SH-SY5Y (cell line): ENCODE data around the gene ZACN.

Experiments used
- GATA2 ChIP-seq: IDR thresholded peaks from 2 replicates; pipeline ENCODE4 v1.6.1; 2011; ENCODE audit warnings: mild to moderate bottlenecking, low read depth, low read length
- GATA3 ChIP-seq: IDR thresholded peaks from 2 replicates; pipeline ENCODE4 v1.6.1; 2011; ENCODE audit warnings: low read depth, mild to moderate bottlenecking, low read length, moderate library complexity

ZACN gene

DNA sequence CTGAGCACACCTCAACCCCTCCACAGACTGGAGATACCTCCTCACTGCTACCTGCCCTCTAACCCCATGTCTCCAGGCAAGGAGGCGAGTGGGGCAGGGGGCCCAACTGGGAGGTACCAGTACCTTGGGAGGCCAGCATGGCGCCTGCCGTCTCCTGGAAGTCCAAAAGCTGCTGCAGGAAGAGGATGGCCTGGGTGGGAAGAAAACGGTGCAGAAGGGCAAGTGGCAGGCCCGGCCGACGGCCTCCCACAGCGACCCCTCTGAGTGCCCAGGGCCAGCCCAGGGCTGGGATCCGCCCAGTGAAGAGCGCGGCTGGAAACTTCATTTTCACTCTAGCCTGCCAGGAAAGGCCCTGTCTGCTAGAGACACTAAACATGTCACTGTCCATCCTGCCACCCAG is 8.5 kb downstream of the ZACN start:
- TF ChIP-seq GATA3 (no peak), GATA2 (no peak)

DNA sequence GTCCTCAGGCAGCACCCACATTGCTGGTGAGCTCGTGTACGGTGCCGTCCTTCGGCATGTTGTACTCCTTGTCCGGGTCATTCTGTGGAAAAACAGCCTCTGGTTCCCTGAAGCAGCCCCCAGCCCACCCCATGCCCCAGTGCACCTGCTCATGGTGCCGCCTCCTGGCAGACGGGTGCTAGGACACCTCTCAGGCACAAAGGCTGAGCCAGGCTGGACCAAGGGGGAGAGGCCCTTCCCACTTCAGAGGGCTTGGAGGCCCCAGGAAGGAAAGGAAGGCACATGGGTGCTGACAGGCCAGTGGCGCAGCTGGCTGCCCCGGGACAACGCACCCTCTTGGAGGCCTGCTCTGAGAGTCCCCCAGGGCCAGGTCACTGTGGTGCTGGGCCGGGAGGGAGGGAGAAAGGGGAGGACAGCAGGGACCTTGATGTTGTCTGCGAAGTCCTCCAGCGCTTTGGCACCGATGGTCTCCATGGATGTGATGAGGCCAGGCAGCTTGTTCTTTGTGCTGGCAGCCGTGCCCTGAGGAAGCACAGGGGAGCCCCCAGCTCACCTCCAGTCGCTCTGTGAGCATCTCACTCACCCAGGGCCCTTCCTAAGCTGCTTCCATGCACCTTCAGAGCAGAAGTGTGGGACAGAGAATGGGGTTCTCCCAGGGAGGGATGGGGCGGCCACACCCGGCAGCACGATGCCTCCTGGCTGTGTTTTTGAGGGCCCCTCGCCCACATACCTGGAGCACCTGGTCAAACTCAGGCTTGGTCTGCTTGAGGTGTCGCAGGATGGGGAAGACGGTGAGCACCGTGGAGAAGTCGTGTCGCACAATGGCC is 9.3 kb downstream of the ZACN start:
- TF ChIP-seq GATA3 (no peak), GATA2 (no peak)

DNA sequence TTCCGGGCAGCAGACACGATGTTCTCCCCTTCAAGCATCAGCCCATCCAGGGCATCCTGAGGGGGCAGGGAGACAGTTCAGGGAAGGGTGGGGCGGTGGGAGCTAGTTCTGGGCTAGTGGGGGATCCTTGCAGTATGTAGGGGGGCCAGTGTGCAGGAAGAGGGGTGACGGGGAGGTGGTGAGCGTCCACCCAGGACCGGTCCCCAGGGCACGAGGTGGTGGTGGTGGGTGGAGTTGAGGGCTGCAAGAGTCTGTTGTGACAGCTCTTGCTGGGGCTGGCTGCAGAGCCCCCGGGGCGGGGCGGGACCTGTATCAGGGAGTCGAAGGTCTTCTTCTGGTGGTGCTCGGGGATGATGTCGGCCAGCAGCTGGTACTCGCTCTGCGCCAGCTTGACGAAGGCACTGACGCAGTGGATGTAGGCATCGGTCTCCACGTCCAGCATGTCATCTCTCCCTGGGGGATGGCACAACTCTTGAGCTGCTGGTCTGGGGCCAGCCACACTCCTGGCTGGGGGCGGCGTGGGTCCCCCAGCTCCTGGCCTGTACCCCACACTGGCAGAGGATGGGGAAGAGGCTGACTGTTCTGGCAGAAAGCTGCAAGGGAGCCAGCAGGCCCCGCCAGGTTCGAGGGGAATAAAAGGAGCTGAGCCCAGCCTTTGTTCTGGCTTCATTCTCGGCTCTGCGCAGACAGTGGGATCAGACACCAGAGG is 10.0 kb downstream of the ZACN start:
- TF ChIP-seq GATA3 (no peak), GATA2 (no peak)

DNA sequence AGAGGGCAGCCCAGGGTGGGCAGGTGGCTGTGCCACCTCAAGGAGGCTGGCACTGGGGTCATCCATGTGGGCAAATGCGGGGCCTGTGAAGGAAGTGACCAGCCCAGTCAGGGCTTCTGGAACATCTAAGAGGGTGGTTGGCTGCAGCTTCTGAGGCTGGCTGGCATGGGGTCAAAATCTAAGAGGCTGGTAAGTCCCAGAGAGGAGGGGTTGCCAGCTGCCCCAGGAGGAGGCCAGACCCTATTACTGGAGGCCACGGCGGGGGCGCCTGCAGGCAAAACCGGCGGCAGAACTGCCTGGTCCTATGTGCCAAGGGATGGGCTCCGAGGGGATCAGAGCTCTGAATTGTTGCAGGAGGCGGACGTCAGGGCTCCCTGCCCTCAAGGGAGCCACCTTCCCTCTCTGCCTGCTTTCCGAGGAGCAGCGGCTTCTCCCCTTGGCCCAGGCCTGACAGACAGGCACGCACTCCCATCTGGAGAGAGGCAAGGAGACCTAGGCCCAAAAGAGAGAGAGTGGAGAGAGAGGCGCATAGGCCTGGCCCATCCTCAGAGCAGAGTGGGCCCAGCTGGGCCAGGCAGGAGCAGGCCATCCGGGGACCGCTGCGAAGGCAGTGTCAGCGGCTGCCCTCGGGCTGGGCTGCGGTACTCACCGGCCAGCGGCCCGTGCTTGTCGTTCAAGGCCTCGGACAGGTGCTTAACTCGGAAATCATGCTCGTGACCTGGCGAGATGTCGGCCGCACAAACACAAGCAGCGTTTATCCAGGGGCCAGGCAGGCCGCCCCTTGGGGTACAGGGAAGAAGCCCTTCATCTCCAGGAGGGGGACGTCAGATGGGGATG is 10.9 kb downstream of the ZACN start:
- TF ChIP-seq GATA2 (no peak), GATA3 (no peak)

DNA sequence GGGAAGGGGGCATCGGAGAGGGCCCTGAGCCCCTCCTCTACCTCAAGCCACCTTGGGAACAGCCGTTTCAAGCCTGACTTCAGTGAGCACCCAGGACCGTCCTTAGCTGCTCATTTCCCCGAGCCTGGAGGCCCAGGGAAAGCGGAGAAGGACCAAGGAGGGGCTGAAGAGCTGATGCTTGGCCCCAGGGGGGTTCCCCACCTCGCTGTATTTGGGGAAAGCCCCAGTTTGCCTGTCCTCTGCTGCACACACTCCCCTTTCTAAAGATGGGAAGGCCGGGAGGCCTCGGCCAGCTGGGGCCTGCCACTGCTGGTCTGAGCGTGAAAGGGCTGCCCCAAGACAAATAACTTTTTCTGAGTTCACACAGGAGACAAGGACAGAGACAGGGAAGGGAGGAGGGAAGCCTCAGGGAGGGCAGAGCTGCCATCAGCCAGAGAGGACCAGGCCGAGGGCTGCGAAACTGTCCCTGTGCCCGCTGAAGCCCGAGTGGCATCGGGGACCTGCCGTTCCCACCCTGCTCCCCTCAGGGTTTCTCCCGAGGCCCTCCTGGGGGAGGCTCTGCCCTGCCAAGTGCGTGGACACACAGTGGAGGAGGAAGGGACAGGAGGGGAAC is 11.6 kb downstream of the ZACN start:
- TF ChIP-seq GATA3: no peak
- no peak for TF ChIP-seq GATA2

DNA sequence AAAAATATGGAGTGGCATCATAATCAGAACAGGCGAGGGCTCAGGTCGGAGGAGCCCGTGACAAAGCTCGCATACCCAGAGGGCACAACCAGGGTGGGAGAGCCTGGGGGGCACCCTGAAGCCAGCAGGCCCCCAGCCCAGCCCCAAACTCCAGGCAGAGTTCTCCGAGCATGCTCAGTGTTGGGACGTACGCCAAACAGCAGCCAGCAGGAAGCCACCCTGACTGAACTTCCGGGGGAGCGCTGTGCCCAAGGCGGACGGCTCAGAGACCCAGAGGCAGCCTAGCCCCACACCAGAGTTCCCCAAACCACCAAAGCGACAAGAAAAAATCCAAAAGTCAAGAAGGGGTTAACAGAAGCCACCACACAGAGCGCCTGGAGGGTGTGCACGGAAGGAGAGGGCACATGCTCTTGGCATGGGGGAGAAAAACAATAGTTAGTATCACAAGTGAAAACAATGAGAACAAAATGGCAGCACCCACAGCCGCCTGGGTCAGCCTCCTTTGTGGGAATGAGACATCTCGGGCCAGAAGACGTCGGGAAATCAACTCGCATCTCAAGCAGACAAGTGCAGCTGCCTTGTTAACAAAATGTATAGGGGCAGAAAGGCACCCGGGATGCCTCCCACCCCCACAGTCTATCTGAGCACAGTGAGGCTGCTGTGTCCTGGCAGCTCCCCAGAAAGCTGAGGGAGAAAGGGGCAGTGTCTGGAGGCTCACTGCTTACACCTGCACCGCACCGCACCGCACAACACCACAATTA is 12.7 kb downstream of the ZACN start:
- TF ChIP-seq GATA2 (no peak), GATA3 (no peak)

DNA sequence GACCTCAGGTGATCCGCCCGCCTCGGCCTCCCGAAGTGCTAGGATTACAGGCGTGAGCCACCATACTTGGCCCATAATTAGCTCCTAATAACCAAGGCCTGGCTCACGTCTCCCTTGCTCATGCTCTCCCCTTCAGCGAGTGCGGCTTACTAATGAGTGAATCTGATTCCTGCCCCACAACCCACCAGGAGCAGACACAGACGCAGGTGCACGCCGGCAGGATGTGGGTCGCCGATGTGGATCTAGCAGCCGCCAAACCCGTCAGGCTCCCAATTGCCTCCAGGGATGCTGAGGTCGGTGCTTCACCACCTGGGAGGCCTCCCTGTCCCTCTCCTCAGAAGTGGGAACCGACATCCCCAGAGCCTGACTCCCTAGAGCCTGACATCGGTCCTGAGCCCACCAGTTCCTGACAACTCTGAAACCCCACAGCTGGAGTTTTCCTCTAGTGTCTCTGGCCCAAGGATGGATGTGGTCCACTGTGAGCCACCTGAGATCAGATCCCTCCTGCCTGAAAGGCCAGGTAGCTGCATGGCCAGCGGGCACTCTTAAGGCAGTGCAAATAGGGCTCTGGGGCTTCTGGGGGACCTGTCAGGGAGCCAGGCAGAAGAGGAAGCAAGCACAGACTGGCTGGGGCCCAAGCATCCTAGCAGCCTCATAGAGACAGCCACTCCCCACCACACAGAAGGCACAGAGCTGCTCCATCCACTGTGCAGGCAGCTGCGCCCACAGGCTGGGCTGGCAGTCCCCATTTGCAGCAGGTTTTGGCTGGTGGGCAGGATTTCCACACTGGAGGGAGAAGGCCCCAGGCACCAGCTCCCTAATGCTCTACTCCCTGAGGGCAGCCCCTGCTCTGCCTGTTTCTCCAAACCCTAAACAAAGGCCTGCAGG is 13.8 kb downstream of the ZACN start:
- no peak for TF ChIP-seq GATA3
- no peak for TF ChIP-seq GATA2

DNA sequence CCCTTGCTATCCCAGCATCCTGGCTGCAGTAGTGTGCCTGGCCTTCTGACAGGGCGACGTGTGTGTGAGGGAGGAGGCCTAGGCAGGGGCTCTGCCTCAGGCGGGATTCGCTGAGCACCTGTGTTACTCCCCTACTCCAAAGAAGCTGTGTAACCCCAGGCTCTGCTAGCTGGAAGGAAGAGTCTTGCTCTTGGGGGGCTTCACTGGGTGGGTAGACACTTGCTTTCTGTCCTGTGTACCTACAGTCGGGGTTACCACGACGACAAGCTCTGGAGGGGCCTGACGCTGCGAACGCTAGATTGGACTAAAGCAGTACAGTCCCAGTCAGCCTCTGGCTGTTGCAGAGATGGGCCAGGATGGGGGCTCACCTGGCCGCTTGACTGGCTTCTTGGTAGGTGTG is 15.1 kb downstream of the ZACN start:
- TF ChIP-seq GATA3 (no peak), GATA2 (no peak)

DNA sequence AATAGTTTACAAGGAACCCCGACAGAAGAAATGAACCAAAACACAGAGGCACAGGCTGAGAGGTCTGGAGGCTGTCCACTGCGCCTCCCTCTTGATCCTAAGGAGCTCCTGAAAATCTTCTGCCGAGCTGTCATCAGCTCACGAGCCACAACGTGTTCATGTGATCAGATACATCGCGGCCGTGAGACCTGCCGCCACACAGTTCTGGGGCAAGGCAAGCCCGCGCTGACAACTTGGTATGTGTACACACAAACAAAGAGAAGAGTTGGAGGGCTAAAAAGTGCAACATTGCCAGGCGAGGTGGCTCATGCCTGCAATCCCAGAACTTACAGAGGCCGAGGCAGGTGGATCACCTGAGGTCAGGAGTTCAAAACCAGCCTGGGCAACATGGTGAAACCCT is 17.0 kb downstream of the ZACN start:
- TF ChIP-seq GATA2 (no peak), GATA3 (no peak)

DNA sequence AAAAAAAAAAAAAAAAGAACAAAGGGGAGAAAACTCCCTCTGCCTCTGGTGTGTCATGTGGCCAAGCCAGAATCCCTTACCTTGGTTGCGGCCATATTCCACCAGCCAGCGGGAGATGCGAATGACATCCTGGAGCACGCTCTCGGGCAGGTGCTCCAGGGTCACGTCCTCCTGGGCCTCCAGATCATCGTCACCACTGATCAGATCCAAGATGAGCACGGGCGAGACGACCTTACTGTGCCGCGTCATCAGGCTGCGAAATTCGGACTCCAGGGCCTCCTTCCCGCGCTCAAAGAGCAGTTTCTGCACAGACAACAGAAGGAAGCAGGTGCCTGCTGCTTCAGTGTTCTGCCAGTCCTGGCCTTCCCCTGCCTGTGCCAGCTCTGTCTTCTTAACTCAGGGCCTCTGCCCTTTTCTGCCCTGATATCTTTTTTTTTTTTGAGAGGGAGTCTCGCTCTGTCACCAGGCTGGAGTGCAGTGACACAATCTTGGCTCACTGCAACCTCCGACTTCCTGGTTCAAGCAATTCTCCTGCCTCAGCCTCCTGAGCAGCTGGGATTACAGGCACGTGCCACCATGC is 18.8 kb downstream of the ZACN start:
- TF ChIP-seq GATA2 (no peak), GATA3 (no peak)

DNA sequence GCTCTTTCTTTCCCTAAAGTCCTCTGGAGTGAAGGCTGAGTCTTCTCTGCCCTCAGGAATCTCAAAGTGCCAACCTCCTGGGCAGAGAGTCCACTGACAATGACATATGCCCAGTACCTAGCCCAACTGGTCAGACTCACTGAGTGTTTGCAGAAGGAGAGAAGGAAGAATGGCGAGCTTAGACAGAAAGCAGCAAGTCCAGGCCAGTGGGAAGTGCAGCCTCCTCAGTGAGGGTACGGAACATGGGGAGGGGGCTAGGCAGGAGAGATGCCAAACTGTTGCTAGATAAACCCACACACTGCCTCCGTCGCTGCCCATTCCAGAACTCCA is 23.9 kb downstream of the ZACN start:
- TF ChIP-seq GATA3: no peak
- no peak for TF ChIP-seq GATA2

DNA sequence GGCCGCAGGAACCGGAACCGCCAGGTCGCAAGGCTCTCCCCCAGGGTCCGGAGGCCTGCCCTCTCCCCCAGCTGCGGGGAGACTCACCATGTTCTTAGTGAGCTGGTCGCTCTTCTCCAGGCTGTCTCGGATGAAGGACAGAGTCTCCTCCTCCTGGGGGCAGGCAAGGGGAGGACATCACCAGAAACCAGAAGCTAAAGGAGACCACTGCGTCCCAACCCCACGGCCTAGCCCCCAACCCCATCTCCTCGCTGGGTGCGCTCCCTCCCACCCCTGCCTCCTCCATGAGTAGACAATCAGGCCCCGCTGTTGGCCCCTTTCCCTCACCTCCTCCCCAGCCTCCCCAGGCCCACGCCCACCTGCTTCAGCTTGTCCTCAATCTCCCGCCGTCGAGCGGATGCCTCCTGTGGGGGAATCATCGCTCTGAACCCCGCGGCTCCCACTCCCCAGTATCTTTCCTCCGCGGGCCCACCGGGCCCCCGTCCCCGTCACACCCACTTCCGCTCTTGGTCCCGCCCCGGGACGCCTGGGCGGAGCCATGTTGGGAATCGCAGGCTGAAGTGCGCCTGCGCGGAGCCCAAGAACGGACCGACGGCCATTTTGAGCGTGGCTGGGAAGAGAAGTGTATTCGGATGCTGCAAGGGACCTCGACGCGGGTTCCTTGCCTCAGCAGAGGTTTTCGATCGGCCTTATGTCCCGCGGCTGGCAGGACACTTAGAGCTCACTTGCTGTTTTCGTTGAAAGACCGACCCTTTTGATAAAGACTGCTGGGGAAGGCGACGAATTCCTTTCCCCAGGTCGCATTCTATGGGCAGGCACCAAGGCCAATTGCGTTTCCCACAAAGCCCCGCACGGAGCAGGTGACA is 24.5 kb downstream of the ZACN start, which contains the start of gene EXOC7:
TSS of gene EXOC7 (minus strand) at position 514 of the 866 bp plus-strand sequence. CDS start at position 419, 95 bp downstream.
- TF ChIP-seq GATA3 (no peak), GATA2 (no peak)
